Urinary bladder (tissue), 4 donors: Measurements from ENCODE around the gene SLC25A2. TPM values are rescaled to one million over a fixed set of nuclear protein-coding genes. Genes with fewer than 3 reads are reported as not detected.
"Not testable (repeated sequence)": the region's sequence is repeated elsewhere in the genome, so short reads cannot be mapped to it uniquely, and the experiment has no call there.

Experiments used
- DNase-seq: peaks from one replicate; pipeline ENCODE4 v3.0.0-alpha.2; 2015; ENCODE audit errors: extremely low spot score
- H3K27ac ChIP-seq: one replicate; pipeline ENCODE4 v1.5.1; 2013; ENCODE audit warnings: low read depth, mild to moderate bottlenecking, moderate library complexity
- H3K36me3 ChIP-seq: one replicate; pipeline ENCODE4 v1.6.1; 2013; ENCODE audit warnings: mild to moderate bottlenecking, moderate library complexity; ENCODE audit not compliant: insufficient read depth
- H3K4me1 ChIP-seq: one replicate; pipeline ENCODE4 v1.6.1; 2013; ENCODE audit warnings: mild to moderate bottlenecking, moderate library complexity; ENCODE audit not compliant: insufficient read depth
- H3K4me3 ChIP-seq: one replicate; pipeline ENCODE4 v1.5.1; 2013; ENCODE audit warnings: low read depth, low read length
- WGBS: extraction: QIAGEN DNeasy Blood & Tissue Kit; methylation state at CpG from one replicate; pipeline ENCODE4 v1.1.7; 2013; 5-methylcytosine and 5-hydroxymethylcytosine counted together
- polyA plus RNA-seq: library from polyadenylated mRNA; stranded (reverse); fragments of 200-250 nt; gene quantifications from one replicate; pipeline ENCODE4 v1.2.3, GENCODE V29; 2013
- total RNA-seq: library from RNA; depleted of rRNA; stranded (reverse); fragments of >200 nt; gene quantifications from one replicate; pipeline ENCODE4 v1.2.3, GENCODE V29; 2014
- donor health status: healthy with polysubstance abuse.
- donor health status: healthy.

SLC25A2 gene
- total and polyA plus RNA-seq, 2 donors = 0.69 TPM; not detected in 1

DNA sequence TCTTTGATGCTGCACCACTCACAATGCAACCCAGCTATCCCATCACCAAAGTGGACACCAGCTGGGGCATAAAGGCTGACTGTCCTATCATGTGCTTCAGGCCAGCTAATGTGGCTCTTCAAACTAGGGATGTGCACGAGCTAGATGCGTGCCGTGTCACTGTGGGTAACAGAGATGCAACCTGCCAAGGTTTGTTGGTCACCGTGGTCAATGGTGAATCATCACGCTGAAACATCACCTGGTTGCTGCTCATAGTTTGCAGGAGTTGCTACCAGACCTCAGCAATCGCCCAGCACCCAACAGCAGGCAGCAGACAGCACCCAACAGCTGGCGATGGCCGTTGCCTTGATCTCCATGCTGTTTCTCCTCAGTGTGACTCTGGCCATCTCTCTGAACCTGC is 24.4 kb upstream of the SLC25A2 start:
- Histone ChIP-seq H3K36me3 (no peaks in the 10 kb centered on the region), H3K4me1 (no peaks in the 10 kb centered on the region), H3K27ac (no peak overlapping the region), H3K4me3 (no peak overlapping the region)
- DNase-seq = no peak
- 81% methylated on average over 8 of the region's 8 CpGs for WGBS

DNA sequence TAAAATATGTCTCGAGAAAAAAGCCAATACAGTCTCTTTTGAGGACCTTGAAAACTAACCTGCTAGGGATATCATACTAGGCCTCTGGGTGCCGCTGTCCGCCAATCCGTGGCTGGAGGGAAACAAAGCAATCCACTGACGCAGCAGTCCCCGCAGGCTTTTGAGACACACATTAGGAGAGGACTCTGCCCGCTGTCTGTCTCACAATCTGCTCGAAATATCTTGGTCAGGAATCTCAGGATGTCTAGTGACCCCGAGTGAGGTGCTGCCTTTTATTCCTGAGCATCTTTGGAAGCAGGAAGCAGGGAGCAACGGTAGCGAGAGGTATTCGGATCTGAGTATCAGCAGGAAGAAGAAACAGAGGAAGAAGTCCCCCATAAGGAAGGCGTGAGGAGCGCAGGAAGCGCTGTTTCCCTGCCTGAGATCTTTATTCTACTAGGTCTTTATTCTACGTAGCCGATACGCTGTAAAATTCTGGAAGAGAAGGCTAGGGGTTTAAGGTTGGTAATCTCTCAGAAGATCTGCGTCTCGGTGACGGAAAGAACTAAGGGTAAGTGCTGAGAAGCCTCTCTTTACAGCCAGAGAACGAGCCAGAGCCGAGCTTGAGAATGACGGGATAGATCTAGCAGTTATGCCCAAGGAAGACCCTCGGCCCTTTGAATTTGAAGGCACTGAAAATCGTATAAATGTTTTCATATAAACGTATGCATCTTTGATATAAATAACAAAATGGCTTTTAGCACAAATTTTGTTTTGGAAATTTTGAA is 22.4 kb upstream of the SLC25A2 start:
- H3K4me3 ChIP-seq = peak overlapping the region; percentile 11
- H3K36me3 ChIP-seq = no peaks in the 10 kb centered on the region
- WGBS = 11% methylated on average over 27 of the region's 27 CpGs
- no peak for DNase-seq
- no peak overlapping the region for H3K27ac ChIP-seq
- no peaks in the 10 kb centered on the region for H3K4me1 ChIP-seq

DNA sequence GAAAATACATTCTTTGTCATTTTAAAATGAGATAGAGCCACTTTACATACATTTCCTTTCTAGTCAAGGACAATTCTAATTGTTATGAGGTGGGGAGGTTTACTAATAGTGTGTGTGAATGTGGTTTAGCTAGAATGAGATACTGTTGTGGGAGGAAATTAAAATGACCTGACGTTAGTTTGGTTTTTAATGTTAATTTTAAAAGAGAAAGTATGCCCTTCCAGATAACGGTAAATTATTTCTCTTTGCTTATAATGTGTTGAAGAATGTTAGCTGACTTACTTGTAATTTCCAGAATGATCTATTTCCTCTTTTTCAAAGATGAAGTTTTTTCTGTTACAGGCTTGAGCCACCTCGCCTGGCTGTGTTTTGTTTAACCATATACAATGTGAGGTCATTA is 18.4 kb upstream of the SLC25A2 start:
- no peak overlapping the region for H3K4me3 ChIP-seq
- H3K36me3 ChIP-seq = peaks cover 2% of the 10 kb centered on the region
- H3K4me1 ChIP-seq = no peaks in the 10 kb centered on the region
- no peak overlapping the region for H3K27ac ChIP-seq
- 87% methylated on average over 3 of the region's 3 CpGs for WGBS
- no peak for DNase-seq

DNA sequence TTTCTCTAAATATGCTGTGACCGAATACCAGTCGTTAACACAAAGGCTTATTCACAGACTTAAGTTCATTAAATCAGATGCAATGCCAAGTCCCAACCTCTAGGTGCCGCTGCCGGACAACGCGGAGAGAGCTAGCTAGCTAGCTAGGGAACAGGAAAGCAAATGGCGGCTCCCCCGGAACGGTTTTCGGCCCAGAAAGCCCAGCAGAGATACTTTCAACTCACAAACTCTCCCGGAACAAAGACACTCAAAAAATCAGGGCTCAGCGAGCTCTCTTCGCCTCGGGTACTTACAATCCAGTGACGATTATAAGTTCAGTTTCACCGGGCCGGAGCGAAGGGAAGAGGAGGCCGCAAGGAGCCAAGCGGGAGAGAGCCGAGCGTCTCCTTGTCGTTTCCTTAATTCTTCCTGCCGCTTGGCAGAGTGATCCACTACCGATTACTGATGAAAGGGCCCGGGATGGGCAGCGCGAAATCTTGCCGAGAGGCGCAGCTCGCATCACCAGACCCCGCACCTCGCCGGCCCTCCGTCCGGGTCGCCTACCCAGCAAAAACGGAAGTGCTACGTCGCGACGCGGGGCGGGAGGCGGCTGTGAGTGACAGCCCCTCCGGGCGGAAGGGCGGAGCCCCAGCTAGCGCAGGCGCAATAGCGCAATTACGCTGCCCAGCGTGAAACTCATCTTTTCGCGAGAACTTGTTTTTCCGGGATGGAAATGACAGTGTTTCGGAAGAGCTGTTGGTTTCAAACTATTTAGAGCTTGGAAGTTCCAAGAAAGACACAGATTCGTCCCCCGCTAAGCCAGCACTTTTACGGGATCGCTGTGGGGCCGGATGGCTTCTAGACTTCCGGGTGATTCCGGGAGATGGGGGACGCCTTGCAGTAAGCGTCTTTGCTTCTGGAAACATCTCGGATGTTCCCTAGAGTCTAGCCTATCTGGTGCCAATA is 16.6 kb upstream of the SLC25A2 start, which contains the start of gene TAF7:
TAF7 (minus strand) TSS at position 560 of the 945 bp plus-strand sequence. CDS start 740 bp downstream, outside the sequence.
- Histone ChIP-seq H3K4me3 (peak within 1 kb of the TSS; percentile 73), H3K4me1 (no peaks in the 10 kb centered on the region), H3K36me3 (peaks cover 2% of the 10 kb centered on the region), H3K27ac (peak within 1 kb of the TSS; percentile 90)
- peak; percentile 89 for DNase-seq
- 1% methylated on average over 67 of the region's 67 CpGs for WGBS

DNA sequence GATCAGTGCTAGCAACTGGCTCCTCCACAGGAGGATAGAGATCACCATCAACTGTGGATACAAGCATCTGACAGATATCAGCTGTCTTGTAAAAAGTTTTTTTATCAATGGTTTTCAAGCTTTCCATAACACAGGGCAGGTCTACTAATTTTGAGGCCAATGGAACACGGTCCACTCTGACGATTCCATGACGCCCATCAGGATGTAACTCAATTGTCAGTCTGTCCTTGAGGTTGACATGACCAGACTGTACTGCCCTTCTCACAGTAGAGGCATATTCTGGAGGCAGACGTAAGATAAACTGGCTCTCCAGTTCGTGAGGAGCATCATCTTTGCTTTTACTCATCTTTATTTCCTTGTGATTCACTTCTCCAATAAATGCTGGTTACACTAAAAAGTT is 15.8 kb upstream of the SLC25A2 start:
- H3K27ac ChIP-seq = no peak overlapping the region
- WGBS = 69% methylated on average over 5 of the region's 5 CpGs
- no peaks in the 10 kb centered on the region for H3K4me1 ChIP-seq
- peak overlapping the region; percentile 73 for H3K4me3 ChIP-seq
- DNase-seq = no peak
- H3K36me3 ChIP-seq = peaks cover 4% of the 10 kb centered on the region

DNA sequence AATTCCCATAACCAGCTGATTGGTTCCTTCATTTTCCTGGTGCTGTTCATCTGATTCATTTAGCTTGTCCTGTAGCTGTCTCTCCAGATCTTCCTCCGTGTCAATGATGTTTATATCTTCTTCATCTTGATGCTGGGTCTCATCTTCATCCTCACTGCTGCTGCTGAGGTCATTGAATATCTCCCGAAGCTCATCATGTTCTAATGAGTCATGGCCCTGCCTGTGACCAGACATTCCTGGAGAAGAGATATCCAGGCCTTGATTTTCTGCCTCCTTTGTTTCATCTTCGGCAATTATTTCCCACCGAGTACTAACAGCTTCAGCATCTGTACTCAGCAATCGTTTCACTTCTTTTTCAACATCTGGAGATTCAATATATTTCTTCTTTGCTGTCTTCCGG is 15.4 kb upstream of the SLC25A2 start:
- Histone ChIP-seq H3K27ac (no peak overlapping the region), H3K4me1 (no peaks in the 10 kb centered on the region), H3K36me3 (peaks cover 4% of the 10 kb centered on the region), H3K4me3 (no peak overlapping the region)
- 97% methylated on average over 6 of the region's 6 CpGs for WGBS
- no peak for DNase-seq

DNA sequence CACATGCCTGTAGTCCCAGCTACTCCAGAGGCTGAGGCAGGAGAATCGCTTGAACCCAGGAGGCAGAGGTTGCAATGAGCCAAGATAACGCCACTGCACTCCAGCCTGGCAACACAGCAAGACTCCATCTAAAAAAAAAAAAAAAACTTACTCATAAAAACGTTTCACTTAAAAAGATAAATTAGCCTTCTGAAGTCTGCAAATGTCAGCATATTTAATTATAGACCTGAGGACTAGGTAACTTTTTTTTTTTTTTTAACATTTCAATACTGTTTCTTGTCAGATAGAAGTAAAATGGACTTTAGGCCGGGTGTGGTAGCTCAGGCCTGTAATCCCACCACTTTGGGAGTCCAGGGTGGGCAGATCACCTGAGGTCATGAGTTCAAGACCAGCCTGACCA is 13.1 kb upstream of the SLC25A2 start:
- H3K27ac ChIP-seq, H3K4me1 ChIP-seq, H3K36me3 ChIP-seq, DNase-seq, H3K4me3 ChIP-seq: not testable (repeated sequence)
- 89% methylated on average over 4 of the region's 4 CpGs for WGBS

DNA sequence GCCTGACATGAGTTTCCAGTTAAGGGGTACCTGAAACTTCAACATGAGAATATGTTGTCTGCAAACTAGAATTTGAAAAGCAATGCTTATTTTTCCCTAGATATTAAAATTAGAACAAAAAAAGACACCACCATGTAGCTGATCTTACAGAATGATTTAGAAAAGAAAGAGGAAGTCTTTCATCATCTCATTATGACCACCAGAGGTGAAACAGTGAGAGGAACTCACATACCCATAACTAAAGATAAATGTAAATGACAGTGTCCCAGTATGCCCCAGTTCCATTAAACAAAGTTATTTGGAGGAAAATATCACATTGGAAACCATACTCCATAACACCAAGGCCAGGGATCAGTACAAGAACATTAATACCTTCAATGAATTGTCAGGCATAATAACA is 9.9 kb upstream of the SLC25A2 start:
- no peak overlapping the region for H3K4me3 ChIP-seq
- no peaks in the 10 kb centered on the region for H3K4me1 ChIP-seq
- DNase-seq = no peak
- H3K36me3 ChIP-seq = peaks cover 4% of the 10 kb centered on the region
- no peak overlapping the region for H3K27ac ChIP-seq

DNA sequence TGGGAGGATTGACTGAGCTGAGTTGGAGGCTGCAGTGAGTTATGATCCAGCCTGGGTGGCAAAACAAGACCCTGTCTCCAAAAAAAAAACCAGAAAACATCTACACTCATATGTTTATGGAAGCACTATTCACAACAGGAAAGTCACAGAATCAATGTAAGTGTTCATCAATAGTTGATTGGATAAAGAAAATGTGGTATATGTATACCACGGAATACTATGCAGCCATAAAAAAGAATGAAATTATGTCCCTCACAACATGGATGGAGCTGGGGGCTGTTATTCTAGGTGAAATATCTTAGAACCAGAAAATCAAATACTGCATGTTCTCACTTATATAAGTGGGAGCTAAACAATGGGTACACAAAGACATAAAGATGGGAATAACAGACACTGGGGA is 2.8 kb upstream of the SLC25A2 start:
- no peak for DNase-seq
- no peak overlapping the region for H3K4me3 ChIP-seq
- WGBS = 98% methylated on average over 1 of the region's 1 CpG
- no peaks in the 10 kb centered on the region for H3K36me3 ChIP-seq
- no peak overlapping the region for H3K27ac ChIP-seq
- no peaks in the 10 kb centered on the region for H3K4me1 ChIP-seq

DNA sequence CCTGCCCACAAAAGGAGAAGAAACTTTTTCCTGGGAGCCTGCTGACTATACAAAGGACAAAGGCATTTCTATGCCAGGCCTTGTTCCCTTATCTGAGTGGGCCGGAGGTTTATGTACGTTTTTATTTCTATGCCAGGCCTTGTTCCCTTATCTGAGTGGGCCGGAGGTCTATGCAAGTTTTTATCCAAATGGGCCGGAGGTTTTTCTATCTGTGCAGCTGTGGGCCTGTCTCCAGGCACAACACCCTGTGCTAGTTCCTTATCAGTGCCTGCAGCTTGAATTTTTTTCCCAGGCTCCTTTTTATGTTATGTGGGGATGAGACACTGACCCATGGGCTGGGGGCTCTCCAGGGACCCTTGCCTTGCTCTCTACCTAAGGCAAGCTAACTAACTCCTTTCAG is 5.5 kb downstream of the SLC25A2 start:
- no peaks in the 10 kb centered on the region for H3K4me1 ChIP-seq
- H3K36me3 ChIP-seq = no peaks in the 10 kb centered on the region
- DNase-seq = no peak
- H3K27ac ChIP-seq = no peak overlapping the region
- no peak overlapping the region for H3K4me3 ChIP-seq
- 84% methylated on average over 4 of the region's 4 CpGs for WGBS

DNA sequence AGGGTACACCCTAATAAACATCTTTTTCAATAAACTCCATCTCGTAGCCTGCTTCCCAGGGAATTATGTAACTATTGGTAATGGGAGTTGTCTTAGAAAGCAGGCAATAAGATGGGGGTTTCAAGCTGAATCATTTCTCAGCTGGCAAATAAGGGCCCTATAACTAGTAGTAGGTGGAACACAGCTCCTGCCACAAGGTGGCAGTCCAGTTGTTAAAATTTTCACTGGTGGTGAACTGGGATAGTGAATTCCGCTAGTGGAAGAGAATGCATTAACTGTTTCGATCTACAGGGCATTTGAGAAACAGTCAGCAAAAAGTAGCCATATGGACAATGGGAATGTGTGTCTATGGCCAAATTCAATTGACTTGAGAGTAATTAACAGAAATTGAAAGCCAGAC is 30.9 kb downstream of the SLC25A2 start:
- Histone ChIP-seq H3K27ac (no peak overlapping the region), H3K36me3 (peaks cover 2% of the 10 kb centered on the region), H3K4me3 (no peak overlapping the region), H3K4me1 (no peaks in the 10 kb centered on the region)
- WGBS = 53% methylated on average over 3 of the region's 3 CpGs
- no peak for DNase-seq

DNA sequence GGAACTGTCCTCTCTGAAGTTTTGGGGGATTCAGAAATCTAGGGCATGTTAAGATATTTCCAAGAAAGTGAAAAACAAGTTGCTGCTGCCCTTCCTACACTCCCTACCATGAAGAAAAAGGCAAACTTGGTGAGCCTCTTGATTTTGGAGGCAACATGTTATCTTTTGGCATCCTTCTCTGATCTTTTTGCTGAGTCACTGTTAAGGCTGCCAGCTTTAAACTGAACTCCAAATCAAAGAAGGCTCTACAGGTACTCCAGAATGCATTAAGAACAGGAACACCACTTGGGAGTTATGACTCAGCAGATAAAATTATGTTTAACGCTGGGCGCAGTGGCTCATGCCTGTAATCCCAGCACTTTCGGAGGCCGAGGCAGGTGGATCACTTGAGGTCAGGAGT is 34.7 kb downstream of the SLC25A2 start:
- Histone ChIP-seq H3K36me3 (peaks cover 2% of the 10 kb centered on the region), H3K27ac (no peak overlapping the region), H3K4me1 (no peaks in the 10 kb centered on the region), H3K4me3 (no peak overlapping the region)
- WGBS = 93% methylated on average over 4 of the region's 4 CpGs
- DNase-seq = no peak

DNA sequence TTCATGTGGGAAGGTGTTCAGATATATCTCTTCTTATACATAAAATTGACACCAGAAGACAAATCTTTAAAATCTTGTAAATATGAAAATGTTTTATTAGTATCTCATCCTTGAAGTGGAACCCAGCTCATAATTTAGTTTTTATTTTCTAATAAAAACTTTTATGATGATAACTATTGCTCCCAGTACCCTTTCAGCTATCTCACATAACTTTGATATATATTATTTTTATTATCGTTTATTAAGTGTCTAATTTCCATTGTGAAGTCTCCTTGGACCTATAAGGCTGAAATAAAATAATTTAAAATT is 42.7 kb downstream of the SLC25A2 start:
- H3K4me1 ChIP-seq = no peaks in the 10 kb centered on the region
- 32% methylated on average over 1 of the region's 1 CpG for WGBS
- H3K27ac ChIP-seq = no peak overlapping the region
- no peak for DNase-seq
- no peaks in the 10 kb centered on the region for H3K36me3 ChIP-seq
- no peak overlapping the region for H3K4me3 ChIP-seq
